Duodenal mucosa (tissue), 2 donors: Measurements from ENCODE around the gene BCLAF3.

ENCODE experiments used
- H3K27ac ChIP-seq: one replicate; pipeline ENCODE4 v1.7.0; 2013; ENCODE audit warnings: low read depth, low read length
- H3K27me3 ChIP-seq, 2 donors: one replicate each; pipeline ENCODE4 v1.7.0; 2013; ENCODE audit warnings: low read length in 2 of 2, control low read depth in 1 of 2; ENCODE audit not compliant: insufficient read depth in 2 of 2, control insufficient read depth in 1 of 2
- H3K36me3 ChIP-seq, 2 donors: one replicate each; pipeline ENCODE4 v1.7.0; 2013; ENCODE audit warnings: low read length in 2 of 2, control low read depth in 1 of 2; ENCODE audit not compliant: insufficient read depth in 2 of 2, control insufficient read depth in 1 of 2
- H3K4me1 ChIP-seq, 2 donors: one replicate each; pipeline ENCODE4 v1.7.0; 2013; ENCODE audit warnings: low read length in 2 of 2, control low read depth in 1 of 2; ENCODE audit not compliant: insufficient read depth in 2 of 2, control insufficient read depth in 1 of 2
- H3K4me3 ChIP-seq, 2 donors: one replicate each; pipeline ENCODE4 v1.7.0; 2013; ENCODE audit warnings: low read length in 2 of 2, low read depth in 1 of 2
- H3K9ac ChIP-seq, 2 donors: one replicate each; pipeline ENCODE4 v1.7.0; 2013; ENCODE audit warnings: low read length in 2 of 2, low read depth in 1 of 2
- H3K9me3 ChIP-seq, 2 donors: one replicate each; pipeline ENCODE4 v1.7.0; 2013; ENCODE audit warnings: low read length in 2 of 2, control low read depth in 1 of 2; ENCODE audit not compliant: control insufficient read depth in 1 of 2

Gene BCLAF3

DNA sequence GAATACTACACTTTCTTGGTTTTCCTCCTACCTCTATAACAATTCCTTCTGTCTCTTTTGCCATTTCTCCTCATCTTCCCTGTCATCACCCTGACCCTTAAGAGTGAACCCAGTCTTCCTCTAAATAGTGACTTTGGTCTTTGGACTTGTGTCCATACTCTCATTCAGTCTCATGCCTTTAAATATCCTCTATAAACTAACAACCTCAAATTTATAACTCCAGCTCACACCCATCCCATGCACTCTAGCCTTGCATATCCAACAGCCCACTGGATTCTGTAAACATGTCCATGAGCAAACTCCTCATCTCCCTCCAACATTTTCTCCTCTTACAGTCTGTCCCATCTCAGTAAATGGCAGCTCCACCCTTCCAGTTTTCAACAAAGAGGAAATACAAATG lies 15.0 kb downstream of the BCLAF3 start:
- H3K9ac ChIP-seq, result no peak overlapping the region
- no peak overlapping the region for H3K27ac ChIP-seq
- H3K4me3 ChIP-seq, result no peak overlapping the region
- no peaks in the 10 kb centered on the region for H3K27me3 ChIP-seq
- peaks cover 3 to 9% of the 10 kb centered on the region in 2 donors for H3K9me3 ChIP-seq
- H3K36me3 ChIP-seq, result no peaks in the 10 kb centered on the region
- H3K4me1 ChIP-seq, result no peaks in the 10 kb centered on the region

DNA sequence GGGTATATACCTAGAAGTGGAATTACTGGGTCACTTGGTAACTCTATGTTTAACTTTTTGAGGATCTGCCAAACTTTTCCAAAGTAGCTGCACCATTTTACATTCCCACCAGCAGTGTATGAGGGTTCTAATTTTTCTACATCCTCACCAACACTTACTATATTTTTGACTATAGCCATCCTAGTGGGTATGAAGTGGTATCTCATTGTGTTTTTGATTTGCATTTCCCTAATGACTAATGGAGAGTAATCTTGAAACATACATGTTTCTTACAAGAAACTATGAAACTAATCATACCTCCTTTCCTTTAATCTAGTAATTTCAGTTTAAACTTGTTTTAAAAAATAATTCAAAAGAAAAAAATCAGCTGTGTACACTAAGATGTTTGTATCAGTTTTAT lies 17.9 kb downstream of the BCLAF3 start:
- no peaks in the 10 kb centered on the region for H3K36me3 ChIP-seq
- H3K27ac ChIP-seq, result no peak overlapping the region
- H3K9me3 ChIP-seq, result peaks cover 3 to 6% of the 10 kb centered on the region in 2 donors
- no peak overlapping the region for H3K4me3 ChIP-seq
- no peaks in the 10 kb centered on the region for H3K4me1 ChIP-seq
- no peaks in the 10 kb centered on the region for H3K27me3 ChIP-seq
- no peak overlapping the region for H3K9ac ChIP-seq

DNA sequence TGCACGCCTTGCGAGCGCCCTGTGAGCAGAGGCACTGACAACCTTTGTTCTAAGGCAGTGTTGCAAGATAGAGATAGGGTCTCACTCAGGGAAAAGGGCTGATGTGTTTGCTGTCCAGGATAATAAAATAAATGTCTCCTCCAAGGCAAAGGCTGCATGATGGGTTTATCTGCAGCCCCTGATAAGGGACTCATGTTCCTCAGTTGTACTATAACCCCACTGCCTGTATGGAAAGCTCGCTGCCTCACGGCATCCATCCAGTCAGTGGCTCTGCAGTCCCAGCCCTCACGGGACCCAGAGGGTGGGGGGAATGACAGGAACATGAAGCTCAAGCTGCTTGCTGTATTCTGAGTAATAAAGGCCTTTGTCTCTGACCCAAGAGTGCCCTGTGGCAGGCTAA lies 22.6 kb downstream of the BCLAF3 start:
- Histone ChIP-seq H3K9ac (no peak overlapping the region), H3K9me3 (no peaks in the 10 kb centered on the region), H3K27ac (no peak overlapping the region), H3K4me1 (no peaks in the 10 kb centered on the region), H3K4me3 (no peak overlapping the region), H3K36me3 (peaks cover 0 to 17% of the 10 kb centered on the region in 2 donors), H3K27me3 (no peaks in the 10 kb centered on the region)

DNA sequence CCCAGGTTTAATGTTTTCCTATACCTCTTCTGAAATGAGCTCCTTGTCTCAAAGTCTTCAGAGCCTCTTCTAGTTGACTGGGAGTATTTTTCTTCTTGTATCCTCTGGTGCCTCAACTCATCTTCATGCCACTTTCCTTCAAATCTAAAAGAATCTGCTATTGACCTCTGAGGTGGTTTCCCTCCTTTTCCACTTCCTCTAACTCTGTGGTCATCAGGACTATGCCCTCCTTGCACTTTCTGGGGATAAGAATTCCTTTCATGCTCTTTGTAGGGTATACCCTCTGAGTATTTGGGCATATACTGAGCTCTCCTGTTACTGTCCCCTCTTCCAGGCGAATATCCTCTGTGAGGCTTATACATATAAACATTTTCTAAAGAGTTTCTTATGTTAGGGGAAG lies 24.8 kb downstream of the BCLAF3 start:
- Histone ChIP-seq H3K9me3 (no peaks in the 10 kb centered on the region), H3K27ac (no peak overlapping the region), H3K27me3 (no peaks in the 10 kb centered on the region), H3K4me3 (no peak overlapping the region), H3K36me3 (peaks cover 0 to 17% of the 10 kb centered on the region in 2 donors), H3K4me1 (no peaks in the 10 kb centered on the region), H3K9ac (no peak overlapping the region)

DNA sequence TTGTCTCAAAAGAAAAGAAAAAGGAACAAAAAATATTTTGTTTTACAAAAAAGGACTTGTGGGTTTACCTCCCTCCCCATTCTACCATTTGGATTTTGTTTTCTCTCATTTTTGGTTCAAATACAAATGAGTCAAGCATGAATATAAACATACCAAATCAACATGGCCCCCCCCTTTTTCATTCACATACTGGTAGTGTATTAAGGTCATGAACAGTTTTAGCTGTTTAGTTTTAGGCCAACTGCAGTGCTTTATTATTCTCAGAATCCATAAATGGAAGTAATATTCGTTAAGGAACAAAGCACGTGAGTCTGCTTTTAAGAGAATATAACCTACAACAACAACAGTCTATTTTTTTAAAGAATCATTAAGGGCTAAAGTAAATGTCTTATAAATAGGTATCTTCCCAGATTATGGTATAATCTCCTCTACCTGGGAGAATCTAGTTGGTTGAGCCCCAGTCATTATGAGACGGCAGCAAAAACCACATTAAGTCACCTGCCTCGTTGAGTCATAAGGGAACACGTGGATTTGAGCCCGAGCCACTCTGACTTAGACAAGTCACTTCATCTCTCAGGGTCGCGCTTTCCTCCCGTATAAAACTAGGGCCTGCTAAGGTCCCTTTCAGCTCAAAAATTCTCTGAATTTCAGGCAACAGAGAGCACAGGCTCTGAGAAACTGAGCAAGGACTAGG lies 26.7 kb downstream of the BCLAF3 start:
- Histone ChIP-seq H3K4me1 (no peaks in the 10 kb centered on the region), H3K36me3 (peaks cover 0 to 17% of the 10 kb centered on the region in 2 donors), H3K4me3 (no peak overlapping the region), H3K9ac (no peak overlapping the region), H3K27ac (no peak overlapping the region), H3K9me3 (no peaks in the 10 kb centered on the region), H3K27me3 (no peaks in the 10 kb centered on the region)

DNA sequence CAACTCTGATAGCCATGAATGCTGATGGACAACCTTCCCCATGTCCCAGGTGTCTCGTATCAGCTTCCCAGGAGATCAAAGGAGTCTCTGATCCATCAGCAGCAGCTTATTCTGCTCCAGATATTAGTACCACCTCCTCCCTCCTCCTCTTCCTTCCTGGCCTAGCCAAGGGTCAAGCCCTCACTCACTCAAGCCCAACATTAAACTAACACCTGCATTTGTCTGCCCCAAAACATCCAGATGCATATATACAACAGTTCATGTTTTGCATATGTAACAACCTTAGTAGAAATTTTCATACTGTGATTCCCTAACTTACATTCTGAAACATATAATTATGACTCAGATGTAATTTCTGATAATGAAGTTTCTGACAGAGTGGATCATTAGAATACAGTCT lies 29.9 kb downstream of the BCLAF3 start:
- no peaks in the 10 kb centered on the region for H3K9me3 ChIP-seq
- no peaks in the 10 kb centered on the region for H3K4me1 ChIP-seq
- peaks cover 0 to 7% of the 10 kb centered on the region in 2 donors for H3K36me3 ChIP-seq
- no peak overlapping the region for H3K9ac ChIP-seq
- no peaks in the 10 kb centered on the region for H3K27me3 ChIP-seq
- no peak overlapping the region for H3K4me3 ChIP-seq
- no peak overlapping the region for H3K27ac ChIP-seq

DNA sequence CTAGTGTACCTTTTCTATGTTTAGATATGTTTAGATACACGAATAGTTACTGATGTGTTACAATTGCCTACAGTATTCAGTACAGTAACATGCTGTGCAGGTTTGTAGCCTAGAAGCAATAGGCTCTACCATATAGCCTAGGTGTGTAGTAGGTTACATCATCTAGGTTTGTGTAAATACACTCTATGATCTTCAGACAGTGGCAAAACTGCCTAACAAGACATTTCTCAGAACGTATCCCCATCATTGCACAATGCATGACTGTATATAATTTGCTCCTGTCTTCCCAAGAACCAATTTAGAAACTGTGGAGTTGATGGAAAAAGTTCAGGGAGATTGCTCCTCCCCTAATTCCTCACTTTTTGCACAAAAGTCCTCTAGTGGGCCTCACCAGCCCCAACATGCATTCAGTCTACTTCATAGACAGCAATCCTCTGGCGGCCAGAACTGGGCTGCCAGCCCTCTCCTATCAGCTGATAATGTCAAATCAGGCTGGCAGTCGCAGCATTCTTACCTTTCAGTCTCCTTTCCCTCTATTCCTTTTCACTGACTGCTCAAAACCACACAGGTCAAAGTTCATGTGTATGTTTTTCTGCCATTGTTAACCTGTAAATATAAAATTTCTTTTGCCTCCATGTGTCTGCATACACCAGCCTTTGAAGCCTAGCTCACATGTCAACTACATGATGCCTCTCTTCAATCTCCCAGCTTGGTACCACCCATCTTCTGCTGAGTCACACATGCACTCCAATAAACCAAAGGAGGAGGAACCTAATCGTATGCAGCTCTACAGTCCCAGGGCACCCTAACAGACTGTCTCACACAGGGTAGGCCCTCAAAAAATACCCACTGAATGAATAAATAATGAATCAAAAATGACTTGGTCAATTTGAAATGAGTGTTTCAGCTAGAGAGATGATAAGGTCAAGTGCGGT lies 32.0 kb downstream of the BCLAF3 start:
- Histone ChIP-seq H3K27ac (no peak overlapping the region), H3K36me3 (no peaks in the 10 kb centered on the region), H3K27me3 (no peaks in the 10 kb centered on the region), H3K4me1 (no peaks in the 10 kb centered on the region), H3K9ac (no peak overlapping the region), H3K4me3 (no peak overlapping the region), H3K9me3 (no peaks in the 10 kb centered on the region)

DNA sequence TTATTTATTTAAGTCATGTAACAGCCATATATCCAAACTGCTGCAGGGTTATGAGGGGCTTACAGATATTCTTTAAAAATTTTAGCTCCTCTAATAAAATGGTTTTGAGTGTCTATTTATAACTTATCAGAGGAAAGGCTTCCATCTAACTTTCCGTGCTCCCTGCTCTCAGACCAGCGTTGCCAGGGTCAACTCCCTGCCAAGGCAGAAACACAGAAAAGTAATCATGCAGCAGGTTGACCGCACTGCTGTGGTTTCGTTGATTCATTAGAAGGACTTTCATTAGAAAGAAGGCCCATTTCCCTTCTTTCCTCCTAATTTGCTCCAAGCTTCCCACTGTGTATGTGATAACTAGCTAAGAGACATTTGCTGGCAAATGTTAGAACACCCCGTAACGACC lies 33.9 kb downstream of the BCLAF3 start:
- H3K27me3 ChIP-seq, result no peaks in the 10 kb centered on the region
- H3K4me3 ChIP-seq, result no peak overlapping the region
- no peaks in the 10 kb centered on the region for H3K4me1 ChIP-seq
- H3K36me3 ChIP-seq, result peaks cover 0 to 6% of the 10 kb centered on the region in 2 donors
- no peak overlapping the region for H3K9ac ChIP-seq
- no peaks in the 10 kb centered on the region for H3K9me3 ChIP-seq
- no peak overlapping the region for H3K27ac ChIP-seq

DNA sequence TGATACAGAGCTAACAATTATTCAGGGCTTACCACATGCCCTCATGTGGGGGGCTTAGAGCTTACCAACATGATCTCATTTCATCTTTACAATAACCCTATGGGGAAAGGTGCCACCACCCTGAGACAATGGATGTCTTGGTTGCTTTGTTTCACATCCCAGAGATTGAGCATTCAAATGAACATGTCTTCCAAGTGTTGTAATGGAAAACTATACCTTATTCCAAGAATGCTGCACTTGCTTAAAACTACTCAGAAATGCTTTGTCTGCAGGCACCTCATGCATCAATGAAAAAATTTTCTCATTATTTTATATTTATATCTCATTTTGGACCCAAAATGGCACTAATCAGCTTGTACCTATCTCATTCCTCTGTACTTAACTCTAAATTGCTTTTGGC lies 34.6 kb downstream of the BCLAF3 start:
- Histone ChIP-seq H3K27ac (no peak overlapping the region), H3K9ac (no peak overlapping the region), H3K9me3 (no peaks in the 10 kb centered on the region), H3K4me1 (no peaks in the 10 kb centered on the region), H3K27me3 (no peaks in the 10 kb centered on the region), H3K36me3 (peaks cover 0 to 6% of the 10 kb centered on the region in 2 donors), H3K4me3 (no peak overlapping the region)

DNA sequence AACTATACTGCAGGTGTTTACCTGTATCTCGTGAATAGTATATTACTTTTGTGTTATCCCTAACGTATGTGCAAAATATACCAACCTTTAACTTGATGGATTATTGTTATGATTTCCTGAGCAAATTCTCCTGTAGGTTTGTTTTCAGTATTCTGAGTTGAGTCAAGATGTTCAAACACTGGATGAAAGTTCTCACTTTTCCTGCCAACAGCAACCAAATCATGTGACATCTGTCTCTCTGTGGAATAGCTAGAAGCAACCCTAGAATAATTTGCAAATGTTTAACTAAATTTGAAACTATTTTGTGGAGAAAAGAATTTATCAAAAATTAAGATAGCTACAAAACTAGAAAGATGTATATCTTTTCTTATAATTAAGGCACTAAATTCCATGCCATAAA lies 35.6 kb downstream of the BCLAF3 start:
- Histone ChIP-seq H3K4me3 (no peak overlapping the region), H3K9me3 (no peaks in the 10 kb centered on the region), H3K4me1 (no peaks in the 10 kb centered on the region), H3K9ac (no peak overlapping the region), H3K36me3 (peaks cover 0 to 6% of the 10 kb centered on the region in 2 donors), H3K27ac (no peak overlapping the region), H3K27me3 (no peaks in the 10 kb centered on the region)
